GM12891 (cell line): ENCODE data around the gene EFHC2.

Experiments used
- DNase-seq: peaks from one replicate; pipeline ENCODE4 v3.0.0; 2011; ENCODE audit warnings: low spot score; ENCODE audit not compliant: insufficient read length
- FAIRE-seq: peaks from 2 replicates; lab custom pipeline; 2011; peaks lifted over from hg19 to GRCh38; lab: Jason Lieb, UNC
- PAX5 ChIP-seq: IDR thresholded peaks from 2 replicates; pipeline ENCODE4 v1.6.1; 2011; ENCODE audit warnings: low read length, moderate library complexity, mild to moderate bottlenecking; ENCODE audit not compliant: insufficient read depth, severe bottlenecking
- POLR2A ChIP-seq: IDR thresholded peaks from 2 replicates; pipeline ENCODE4 v1.6.1; 2011; ENCODE audit warnings: low read depth, low read length, control low read depth
- POLR2AphosphoS5 ChIP-seq: IDR thresholded peaks from 2 replicates; pipeline ENCODE4 v1.6.1; 2011; ENCODE audit warnings: low read depth, low read length, control low read depth
- POU2F2 ChIP-seq: IDR thresholded peaks from 2 replicates; pipeline ENCODE4 v1.6.1; 2011; ENCODE audit warnings: low read depth, mild to moderate bottlenecking, control low read depth, low read length, moderate library complexity
- SPI1 ChIP-seq: IDR thresholded peaks from 2 replicates; pipeline ENCODE4 v1.6.1; 2011; ENCODE audit warnings: low read depth, low read length, control low read depth
- TAF1 ChIP-seq: IDR thresholded peaks from 2 replicates; pipeline ENCODE4 v1.6.1; 2011; ENCODE audit warnings: low read depth, low read length, control low read depth

Gene EFHC2

DNA sequence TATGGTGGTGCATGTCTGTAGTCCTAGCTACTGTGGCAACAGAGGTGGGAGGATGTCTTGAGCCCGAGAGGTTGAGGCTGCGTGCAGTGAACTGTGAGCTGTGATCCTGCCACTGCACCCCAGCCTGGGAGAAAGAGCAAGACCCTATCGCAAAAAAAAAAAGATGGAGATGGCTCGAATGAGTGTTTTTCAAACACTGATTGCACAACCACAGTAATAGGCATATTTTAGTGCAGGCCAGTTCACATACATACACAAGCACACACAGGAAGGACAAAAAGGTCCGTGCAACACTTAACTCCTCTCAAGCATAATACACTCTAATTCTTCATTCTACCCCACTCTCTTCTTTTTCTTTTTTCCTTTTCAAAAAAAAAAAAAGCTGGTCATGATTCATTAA is 5.1 kb downstream of the EFHC2 start:
- TF ChIP-seq SPI1 (no peak), POU2F2 (no peak), POLR2AphosphoS5 (no peak), PAX5 (no peak), TAF1 (no peak), POLR2A (no peak)
- DNase-seq: no peak
- FAIRE-seq: no peak

DNA sequence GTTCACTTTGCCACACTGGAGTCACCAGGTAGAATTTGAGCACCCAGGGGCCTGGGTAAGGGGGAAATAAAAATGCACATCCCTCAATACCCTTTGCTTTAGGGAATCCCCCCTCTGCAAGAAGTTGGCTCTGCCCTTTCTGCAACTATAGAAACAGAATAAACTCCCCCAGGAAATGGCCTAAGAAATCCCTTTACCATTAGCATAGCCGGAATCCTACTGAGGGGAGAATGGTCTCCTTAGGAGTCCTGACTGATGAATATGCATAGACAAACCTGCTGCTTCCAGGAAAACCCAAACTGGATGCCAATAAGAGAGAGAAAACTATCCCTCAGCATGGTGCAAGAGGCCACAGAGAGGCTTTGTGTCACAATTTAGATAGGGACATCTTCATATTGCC is 11.0 kb downstream of the EFHC2 start:
- FAIRE-seq (no peak), DNase-seq (no peak)
- TF ChIP-seq POLR2A (no peak), SPI1 (no peak), POLR2AphosphoS5 (no peak), TAF1 (no peak), PAX5 (no peak)

DNA sequence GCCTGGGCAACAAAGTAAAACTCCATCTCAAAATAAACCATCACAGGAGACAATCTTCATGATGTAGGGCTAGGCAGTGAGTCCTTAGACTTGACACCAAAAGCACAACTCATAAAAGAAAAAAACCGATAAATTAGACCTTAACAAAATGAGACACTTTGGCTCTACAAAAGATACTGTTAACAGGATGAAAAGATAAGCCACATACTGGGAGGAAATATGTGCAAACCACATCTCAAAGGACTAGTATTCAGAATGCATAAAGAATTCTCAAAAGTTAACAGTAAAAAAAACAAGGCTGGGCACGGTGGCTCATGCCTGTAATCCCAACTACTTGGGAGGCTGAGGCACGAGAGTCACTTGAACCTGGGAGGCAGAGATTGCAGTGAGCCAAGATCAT is 13.2 kb downstream of the EFHC2 start:
- DNase-seq: no peak
- TF ChIP-seq SPI1: no peak
- TF ChIP-seq POU2F2: no peak
- TF ChIP-seq POLR2AphosphoS5: no peak
- no peak for TF ChIP-seq PAX5
- TF ChIP-seq TAF1: no peak
- no peak for TF ChIP-seq POLR2A
- FAIRE-seq: no peak

DNA sequence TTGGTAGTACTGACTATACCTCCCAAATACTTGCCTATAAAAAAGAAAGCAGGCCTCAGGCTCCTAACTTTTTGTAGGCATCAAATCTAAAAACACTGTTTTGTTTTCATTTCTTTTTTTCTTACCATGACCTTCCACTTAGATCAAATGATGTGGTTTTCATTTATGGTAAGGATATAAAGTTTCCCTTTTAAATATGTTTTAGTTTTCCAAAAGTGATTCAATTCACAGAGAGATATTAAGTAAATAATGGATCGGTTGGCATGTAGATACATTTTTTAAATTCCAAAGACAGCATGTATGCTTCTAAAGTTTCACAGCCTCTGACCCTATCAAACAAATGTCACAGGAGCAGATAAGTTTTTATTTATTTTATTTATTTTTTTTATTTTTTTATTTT is 23.9 kb downstream of the EFHC2 start:
- no peak for FAIRE-seq
- TF ChIP-seq SPI1 (no peak), POU2F2 (no peak), PAX5 (no peak), TAF1 (no peak), POLR2A (no peak), POLR2AphosphoS5 (no peak)
- no peak for DNase-seq

DNA sequence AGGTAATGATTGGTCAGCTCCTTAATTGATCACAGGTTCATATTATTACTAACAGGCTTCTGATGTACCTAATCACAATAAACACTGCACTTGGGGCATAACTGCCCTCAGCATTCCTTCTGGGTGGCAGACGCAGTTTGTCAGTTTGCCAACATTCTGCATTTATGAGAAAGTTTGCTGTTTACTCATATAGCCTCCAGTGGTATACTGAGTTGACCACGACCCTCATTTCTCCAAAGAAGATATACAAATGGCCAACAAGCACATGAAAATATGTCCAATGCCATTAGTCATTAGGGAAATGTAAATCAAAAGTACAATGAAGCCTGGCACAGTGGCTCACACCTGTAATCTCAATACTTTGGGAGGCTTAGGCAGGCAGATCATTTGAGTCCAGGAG is 26.3 kb downstream of the EFHC2 start:
- FAIRE-seq (no peak), DNase-seq (no peak)
- TF ChIP-seq POLR2AphosphoS5 (no peak), TAF1 (no peak), POU2F2 (no peak), SPI1 (no peak), PAX5 (no peak), POLR2A (no peak)

DNA sequence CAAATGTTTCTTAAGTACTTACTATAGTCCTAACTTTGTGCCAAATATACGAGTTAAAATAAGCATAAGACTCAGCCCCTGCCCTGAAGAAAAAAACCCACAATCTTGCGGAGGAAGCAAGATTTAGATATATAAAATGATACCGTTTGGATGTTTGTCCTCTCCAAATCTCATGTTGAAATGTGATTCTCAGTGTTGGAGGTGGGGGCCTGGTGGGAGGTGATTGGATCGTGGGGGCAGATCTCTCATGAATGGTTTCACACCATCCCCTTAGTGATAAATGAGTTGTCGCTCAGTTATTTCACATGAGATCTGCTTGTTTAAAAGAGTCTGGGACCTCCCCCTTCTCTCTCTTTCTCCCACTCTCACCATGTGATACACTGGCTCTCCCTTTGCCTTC is 28.7 kb downstream of the EFHC2 start:
- FAIRE-seq (no peak), DNase-seq (no peak)
- TF ChIP-seq POU2F2 (no peak), POLR2A (no peak), PAX5 (no peak), SPI1 (no peak), POLR2AphosphoS5 (no peak), TAF1 (no peak)

DNA sequence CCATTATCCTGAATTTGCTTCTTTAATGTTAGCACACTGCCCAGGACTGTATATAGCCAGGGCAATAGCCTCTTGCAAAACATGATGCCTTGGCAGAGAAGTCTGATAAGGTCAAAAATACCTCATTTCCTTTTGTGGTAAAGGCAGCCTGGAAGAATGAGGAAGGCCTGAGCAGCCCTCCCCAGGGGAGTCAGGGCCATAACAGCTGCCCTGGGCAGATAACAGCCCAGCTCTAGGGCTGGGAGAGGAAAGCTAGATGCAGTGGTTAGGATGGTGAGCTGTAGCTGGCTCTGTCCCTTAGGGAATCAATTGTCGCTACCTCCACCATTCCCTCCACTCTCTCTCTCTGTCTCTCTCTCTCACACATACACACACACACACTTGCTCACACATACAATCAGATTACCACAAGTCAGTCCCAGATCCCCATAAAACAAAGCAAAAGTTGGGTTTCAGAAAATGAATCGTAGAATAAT is 29.2 kb downstream of the EFHC2 start:
- FAIRE-seq (no peak), DNase-seq (no peak)
- TF ChIP-seq SPI1 (no peak), POU2F2 (no peak), PAX5 (no peak), POLR2A (no peak), TAF1 (no peak), POLR2AphosphoS5 (no peak)

DNA sequence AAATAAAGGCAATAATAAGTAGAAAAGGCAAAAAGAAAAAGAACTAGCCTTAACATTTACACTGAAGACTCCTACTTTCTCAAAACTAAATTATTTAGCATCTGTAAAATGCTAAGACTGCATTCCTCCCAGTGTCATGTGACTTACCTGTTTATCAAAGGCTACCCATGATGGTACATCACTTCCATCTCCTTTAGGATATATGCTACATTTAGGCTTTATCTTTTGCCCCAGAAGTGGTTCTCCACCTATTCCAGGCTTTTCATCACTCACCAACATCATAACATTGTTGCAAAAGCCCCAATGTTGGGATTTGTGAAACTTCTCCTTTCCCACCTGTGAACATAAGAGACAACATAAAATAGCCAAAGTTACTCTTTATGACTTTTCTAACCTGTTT is 31.1 kb downstream of the EFHC2 start:
- DNase-seq (no peak), FAIRE-seq (no peak)
- TF ChIP-seq PAX5: no peak
- no peak for TF ChIP-seq SPI1
- no peak for TF ChIP-seq TAF1
- no peak for TF ChIP-seq POLR2AphosphoS5
- no peak for TF ChIP-seq POLR2A
- no peak for TF ChIP-seq POU2F2

DNA sequence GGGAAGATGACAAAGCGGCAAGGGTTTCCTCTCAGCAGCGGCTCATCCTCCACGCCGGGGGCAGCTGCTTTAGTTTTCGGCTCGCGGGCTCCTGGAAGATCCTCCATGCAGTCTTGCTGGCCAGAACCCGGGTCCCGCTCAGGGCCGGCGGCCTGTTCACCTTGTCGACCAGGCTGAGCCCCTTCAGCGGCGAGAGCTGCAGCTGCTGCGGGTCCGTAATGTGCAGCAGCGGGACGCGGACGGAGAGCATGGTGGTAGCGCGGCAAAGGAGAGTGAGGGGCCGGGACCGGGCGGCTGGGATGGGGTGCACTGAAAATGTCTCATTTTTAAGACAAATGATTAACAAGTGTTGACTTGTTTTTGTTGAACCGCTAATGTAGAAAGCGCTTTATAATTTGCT is 33.2 kb downstream of the EFHC2 start:
- DNase-seq: no peak
- no peak for TF ChIP-seq POLR2A
- no peak for TF ChIP-seq SPI1
- TF ChIP-seq PAX5: no peak
- no peak for TF ChIP-seq POLR2AphosphoS5
- TF ChIP-seq POU2F2: no peak
- no peak for TF ChIP-seq TAF1
- FAIRE-seq: no peak

DNA sequence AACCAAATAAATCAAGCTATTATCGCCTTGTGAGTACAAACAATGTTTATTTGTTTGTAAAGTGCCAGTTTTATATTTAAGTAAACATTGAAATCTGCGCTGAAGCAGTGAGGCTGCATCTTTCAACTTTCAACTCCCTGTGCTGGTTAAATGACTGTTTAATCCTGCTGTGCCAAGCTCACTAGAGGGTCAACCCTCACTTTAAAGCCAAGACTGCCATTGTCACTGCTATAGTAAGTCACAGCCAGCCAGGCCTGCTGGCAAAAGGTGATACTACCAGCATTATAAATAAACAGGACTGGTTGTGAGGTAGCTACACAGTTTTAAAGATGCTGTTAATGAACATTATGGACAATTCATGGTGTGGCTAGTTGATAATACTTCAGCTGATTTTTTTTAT is 34.6 kb downstream of the EFHC2 start:
- no peak for FAIRE-seq
- DNase-seq: no peak
- TF ChIP-seq SPI1 (no peak), TAF1 (no peak), POLR2AphosphoS5 (no peak), PAX5 (no peak), POU2F2 (no peak), POLR2A (no peak)

DNA sequence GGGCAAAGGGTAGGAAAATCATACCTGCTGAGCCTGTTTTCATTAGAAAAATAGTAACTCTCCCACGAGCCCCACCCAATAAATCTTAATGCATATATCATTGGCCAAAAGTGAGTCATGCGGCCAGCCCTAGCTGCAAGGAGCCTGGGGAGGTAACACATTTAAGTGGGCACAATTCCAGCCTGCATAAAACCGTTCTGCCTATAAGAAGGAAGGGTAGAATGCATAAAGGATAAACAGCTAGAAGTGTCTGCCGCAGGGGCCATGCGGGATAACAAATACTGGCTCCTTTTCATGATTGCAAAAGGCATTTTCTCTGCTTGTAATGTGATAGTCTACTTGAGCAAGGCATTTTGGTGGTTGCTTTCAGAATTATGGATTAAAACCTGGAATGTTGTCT is 37.1 kb downstream of the EFHC2 start:
- DNase-seq: no peak

More for the DNA sequence above, 37.1 kb downstream of the EFHC2 start:
- no peak for TF ChIP-seq POLR2A
- no peak for TF ChIP-seq SPI1
- no peak for TF ChIP-seq TAF1
- no peak for TF ChIP-seq POU2F2
- TF ChIP-seq POLR2AphosphoS5: no peak
- no peak for TF ChIP-seq PAX5
- FAIRE-seq: no peak
